HG03439 (cell line): ENCODE data around the gene DOCK8.
"Not testable (repeated sequence)": the region's sequence is repeated elsewhere in the genome, so short reads cannot be mapped to it uniquely, and the experiment has no call there.

Experiments
- ATAC-seq: cut with Tn5 transposase; IDR thresholded peaks from one replicate; pipeline ENCODE4 v1.9.1; 2021; ENCODE audit warnings: mild to moderate bottlenecking, moderate library complexity; ENCODE audit not compliant: unreplicated experiment

Gene DOCK8

DNA sequence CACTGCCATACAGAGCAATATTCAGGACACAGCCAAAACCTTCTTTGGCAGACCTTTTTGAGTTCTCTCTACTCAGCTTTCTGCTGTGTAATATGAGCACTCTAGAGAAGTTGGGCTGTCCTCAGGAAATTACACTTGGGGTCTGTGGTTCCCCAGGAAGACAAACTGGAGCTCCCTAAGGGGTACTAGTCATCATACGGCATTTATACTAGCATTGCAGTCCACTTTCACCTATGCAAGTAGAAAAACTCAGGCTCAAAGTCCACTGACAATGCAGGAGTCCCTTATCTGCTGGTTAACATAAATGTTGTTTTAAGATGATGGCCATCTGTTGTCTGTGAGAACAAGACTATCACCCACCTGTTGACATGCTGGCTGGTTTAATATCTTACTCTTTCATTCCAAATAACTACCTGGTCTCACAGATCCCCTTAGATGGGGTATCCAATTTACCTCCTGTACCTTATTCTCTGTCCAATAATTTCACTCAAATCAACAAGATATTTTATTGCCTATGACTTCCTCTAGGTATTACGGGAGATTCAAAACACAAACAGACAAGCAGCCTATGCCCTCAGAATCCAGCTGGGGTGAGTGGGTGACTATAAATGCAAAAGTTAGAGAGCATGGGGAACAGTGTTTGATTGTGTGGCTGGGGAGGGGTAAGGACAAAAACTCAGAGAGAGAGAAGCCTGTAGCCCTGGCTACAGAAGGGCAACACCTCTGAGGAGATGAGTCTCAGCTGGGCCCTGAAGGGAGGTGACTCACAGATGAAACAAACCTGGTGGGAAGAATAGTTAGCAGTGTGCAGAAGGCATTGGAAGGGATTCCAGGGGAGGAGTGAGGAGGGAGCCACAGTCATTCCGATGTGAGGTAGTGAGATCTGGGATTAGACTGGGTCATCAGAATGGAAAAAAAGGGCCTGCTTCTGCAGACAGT is 10.2 kb downstream of the DOCK8 start:
- ATAC-seq: no peak

DNA sequence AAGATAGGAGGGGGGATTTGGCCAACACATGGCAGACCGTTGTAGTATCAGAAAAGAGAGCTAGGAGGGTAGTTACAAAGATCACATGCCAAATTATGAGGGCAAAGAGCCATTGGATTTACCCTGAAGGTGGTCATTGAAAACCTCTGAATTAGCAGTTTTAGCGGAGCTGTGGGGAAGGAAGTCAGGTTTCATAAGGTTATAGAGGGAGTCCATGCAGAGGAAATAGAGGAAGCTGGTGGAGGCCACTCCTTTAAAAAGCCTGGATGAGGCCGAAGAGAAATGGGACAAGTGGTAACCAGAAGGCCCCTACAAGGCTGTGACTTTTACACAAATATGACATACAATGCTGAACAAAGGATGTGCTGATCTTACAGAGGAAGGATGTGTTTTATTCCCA is 13.2 kb downstream of the DOCK8 start:
- no peak for ATAC-seq

GRCh38 chr9:228929-229695 is 14.4 kb downstream of the DOCK8 start:
- ATAC-seq: no peak

DNA sequence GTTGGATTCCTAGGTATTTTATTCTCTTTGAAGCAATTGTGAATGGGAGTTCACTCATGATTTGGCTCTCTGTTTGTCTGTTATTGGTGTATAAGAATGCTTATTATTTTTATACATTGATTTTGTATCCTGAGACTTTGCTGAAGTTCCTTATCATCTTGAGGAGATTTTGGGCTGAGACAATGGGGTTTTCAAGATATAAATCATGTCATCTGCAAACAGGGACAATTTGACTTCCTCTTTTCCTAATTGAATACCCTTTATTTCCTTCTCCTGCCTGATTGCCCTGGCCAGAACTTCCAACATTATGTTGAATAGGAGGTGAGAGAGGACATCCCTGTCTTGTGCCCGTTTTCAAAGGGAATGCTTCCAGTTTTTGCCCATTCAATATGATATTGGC is 17.0 kb downstream of the DOCK8 start:
- not testable (repeated sequence) for ATAC-seq

DNA sequence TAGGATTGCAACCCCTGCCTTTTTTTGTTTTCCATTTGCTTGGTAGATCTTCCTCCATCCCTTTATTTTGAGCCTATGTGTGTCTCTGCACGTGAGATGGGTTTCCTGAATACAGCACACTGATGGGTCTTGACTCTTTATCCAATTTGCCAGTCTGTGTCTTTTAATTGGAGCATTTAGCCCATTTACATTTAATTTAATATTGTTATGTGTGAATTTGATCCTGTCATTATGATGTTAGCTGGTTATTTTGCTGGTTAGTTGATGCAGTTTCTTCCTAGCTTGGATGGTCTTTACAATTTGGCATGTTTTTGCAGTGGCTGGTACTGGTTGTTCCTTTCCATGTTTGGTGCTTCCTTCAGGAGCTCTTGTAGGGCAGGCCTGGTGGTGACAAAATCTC is 19.0 kb downstream of the DOCK8 start:
- not testable (repeated sequence) for ATAC-seq

DNA sequence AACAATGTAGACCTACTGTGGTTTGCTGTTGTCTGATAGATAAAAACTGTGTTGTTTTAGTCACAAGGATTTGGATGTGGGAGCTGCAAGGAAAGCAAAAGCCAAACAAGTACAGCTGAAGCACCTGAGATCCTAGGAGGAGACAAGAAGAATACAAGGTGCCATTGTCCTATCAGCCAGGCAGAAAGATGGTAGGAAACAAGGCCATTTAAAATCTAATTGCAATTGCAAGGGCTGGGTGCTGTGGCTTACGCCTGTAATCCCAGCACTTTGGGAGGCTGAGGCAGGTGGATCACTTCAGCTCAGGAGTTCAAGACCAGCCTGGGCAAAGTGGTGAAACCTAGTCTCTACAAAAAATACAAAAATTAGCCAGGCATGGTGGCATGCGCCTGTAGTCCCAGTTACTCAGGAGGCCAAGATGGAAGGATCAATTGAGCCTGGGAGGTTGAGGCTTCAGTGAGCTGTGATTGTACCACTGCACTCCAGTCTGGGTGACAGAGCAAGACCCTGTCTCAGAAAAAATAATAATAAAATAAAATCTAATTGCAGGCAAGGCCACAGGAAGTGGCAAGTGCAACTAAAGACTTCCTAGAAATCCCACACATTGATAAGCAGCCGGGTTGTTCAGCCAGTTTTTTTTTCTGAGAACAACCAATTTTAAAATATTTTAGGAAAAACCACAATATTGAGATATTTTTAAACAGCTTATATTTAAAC is 22.6 kb downstream of the DOCK8 start:
- ATAC-seq: no peak

DNA sequence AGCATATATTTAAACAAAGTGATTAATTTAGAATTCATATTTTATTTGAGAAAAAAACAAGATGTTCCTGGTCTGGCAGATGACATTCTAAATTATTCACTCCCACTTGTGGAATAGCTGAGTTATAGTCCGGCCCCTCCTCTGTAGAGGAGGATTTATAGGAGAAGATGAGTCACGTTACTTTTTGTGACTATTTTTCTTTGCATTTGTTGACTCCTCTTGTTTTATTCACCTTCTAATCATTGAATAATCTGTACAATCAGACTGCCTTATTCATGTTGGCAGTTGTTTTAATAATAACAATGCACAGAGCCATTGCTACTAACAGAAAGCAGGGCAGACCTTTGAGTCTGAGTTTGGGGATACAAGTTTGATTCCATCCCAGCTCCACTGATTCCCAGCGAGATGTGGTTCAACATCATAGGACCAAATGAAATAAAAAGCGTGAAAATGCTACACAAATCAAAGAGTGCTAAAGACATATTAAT is 23.2 kb downstream of the DOCK8 start:
- no peak for ATAC-seq

- ATAC-seq: no peak
Measured at GRCh38 chr9:242461-243080, 27.9 kb downstream of the DOCK8 start.

DNA sequence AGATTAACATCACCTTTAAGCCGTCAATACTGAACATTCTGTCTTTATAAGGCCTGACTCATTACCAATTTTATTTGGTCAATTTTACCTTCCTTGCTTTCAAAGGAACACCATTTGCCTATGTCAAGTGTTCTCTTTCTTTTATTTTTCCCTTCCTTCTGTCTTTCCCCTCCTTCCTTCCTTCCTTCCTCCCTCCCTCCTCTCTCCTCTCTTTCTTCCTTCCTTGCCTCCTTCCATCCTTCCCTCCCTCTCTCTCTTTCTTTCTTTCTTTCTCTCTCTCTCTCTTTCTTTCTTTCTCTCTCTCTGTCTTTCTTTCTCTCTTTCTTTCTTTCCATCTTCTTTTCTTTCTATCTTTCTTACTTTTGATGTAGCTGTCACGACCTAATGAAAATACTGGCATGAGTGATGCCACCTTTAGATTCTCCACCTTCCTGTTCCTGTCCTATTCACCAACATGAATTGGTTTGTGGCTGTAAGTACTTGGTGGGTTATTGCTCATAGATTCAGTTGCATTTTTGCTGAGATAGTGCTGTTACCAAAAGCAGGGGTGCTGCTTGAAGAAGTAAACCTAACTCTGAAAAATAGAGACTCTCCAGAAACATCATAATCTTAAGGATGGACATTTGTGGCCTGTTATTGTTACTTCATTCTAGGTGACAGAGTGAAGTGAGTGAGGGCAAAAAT is 33.8 kb downstream of the DOCK8 start:
- no peak for ATAC-seq

GRCh38 chr9:249025-249424 is 34.4 kb downstream of the DOCK8 start:
- ATAC-seq: no peak

- ATAC-seq: no peak
Measured at GRCh38 chr9:250039-250438, 35.4 kb downstream of the DOCK8 start.

GRCh38 chr9:250625-251024 is 36.0 kb downstream of the DOCK8 start:
- ATAC-seq: no peak

GRCh38 chr9:251398-251797 is 36.7 kb downstream of the DOCK8 start:
- no peak for ATAC-seq

DNA sequence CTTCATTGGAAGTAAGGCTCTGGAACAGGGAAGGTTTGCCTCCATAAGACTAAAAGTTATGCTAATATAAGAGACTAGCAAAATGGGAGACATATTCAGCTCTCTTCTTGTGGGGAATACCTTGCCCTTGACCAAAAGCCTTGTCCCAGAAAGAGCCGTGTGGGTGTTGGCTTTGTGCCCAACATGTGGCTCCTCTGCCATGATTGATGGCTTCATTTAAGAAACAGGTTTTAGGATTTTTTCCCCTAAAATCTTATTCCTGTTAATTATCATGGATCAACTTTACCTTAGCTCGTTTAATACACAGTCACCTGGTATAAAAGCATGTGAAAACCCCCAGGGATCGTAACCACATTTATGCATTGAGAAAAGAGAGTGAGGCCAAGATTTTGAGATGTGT is 38.9 kb downstream of the DOCK8 start:
- no peak for ATAC-seq

DNA sequence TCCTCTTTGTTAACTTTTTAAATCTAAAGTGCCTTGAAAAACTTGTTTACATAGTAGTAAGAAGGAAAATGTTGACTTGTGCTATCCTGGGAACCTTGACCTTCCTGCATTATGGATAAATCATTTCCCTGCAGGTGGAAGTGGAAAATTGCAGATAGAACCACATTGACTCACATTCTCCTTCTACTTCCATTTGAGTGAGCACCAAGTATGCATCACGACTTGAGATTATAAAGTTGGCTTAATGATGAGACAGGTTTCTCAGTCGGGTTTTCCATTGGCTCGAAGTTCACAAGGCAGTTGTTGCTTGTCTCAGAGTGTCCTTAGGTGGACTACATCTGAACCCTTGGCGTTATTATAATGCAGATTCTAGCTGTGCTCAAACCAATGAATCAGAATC is 39.9 kb downstream of the DOCK8 start:
- no peak for ATAC-seq

GRCh38 chr9:257957-258356 is 43.3 kb downstream of the DOCK8 start:
- ATAC-seq: no peak

- no peak for ATAC-seq
Measured at GRCh38 chr9:259405-260404, 45.0 kb downstream of the DOCK8 start.

DNA sequence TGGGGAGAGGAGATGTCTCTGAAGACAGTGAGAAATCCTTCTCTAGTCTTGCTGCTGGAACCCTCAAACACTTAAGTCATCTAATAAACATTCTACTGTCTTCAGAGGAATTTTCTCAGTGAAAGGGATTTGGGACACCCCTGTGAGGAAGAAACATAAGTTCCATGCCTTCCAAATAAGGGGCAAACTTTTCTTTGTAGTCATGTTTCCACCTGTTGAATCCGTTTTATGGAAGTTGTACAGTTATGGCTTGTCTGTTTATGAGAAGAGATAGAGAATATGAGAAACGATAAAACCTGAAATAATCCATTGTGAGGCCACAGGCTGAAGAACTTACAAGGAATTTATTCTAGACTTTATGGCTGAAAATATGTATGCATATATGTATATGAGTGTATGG is 49.6 kb downstream of the DOCK8 start:
- no peak for ATAC-seq
